ENCODE data around the gene DAO. TPM values are rescaled to one million over a fixed set of nuclear protein-coding genes. Genes with fewer than 3 reads are reported as not detected.

Gene DAO
- total RNA-seq = under 0.01 TPM in 1 of 2 replicates, not detected in the other

GRCh38 chr12:108879615-108880254 is at the start of gene DAO:
DAO (plus strand) TSS chr12:108880092; CDS start chr12:108885007, 4,915 bp downstream.

Other genes with a start within 250 kb of the DAO start
- gene SELPLG, start 246.2 kb upstream of the DAO start, total RNA-seq = 0.55 and 1.00 TPM in 2 replicates
- gene CORO1C, start 148.6 kb upstream of the DAO start, total RNA-seq = 309 and 489 TPM in 2 replicates
- gene SSH1, start 22.5 kb upstream of the DAO start, total RNA-seq = 18.2 and 24.4 TPM in 2 replicates
- gene SVOP, start 141.0 kb downstream of the DAO start, total RNA-seq = 0.25 TPM in 1 of 2 replicates, not detected in the other
- 5.4 and 7.4 TPM in 2 replicates for gene USP30, start 172.5 kb downstream of the DAO start, total RNA-seq
- 21.5 and 24.2 TPM in 2 replicates for gene ALKBH2, start 213.4 kb downstream of the DAO start, total RNA-seq
- gene UNG, start 217.5 kb downstream of the DAO start, total RNA-seq = 25.8 and 29.2 TPM in 2 replicates
- 3.7 and 6.9 TPM in 2 replicates for gene ACACB, start 236.5 kb downstream of the DAO start, total RNA-seq

Measured in uterine smooth muscle cell (primary cell).